Osteocyte (in vitro differentiated cells): Measurements from ENCODE around the gene ODR4. TPM values are rescaled to one million over a fixed set of nuclear protein-coding genes. Genes with fewer than 3 reads are reported as not detected.
"Not testable (repeated sequence)": the region's sequence is repeated elsewhere in the genome, so short reads cannot be mapped to it uniquely, and the experiment has no call there.

Experiments
- DNase-seq: peaks from one replicate; pipeline ENCODE4 v3.0.0; 2021; ENCODE audit warnings: mixed read lengths; ENCODE audit not compliant: unreplicated experiment; ENCODE audit errors: extremely low spot score
- H3K27ac Mint-ChIP-seq: one replicate; pipeline ENCODE4 v1.8.0; 2021; ENCODE audit warnings: mild to moderate bottlenecking, mixed read lengths; ENCODE audit not compliant: unreplicated experiment
- H3K27me3 Mint-ChIP-seq: one replicate; pipeline ENCODE4 v1.8.0; 2021; ENCODE audit warnings: mixed read lengths; ENCODE audit not compliant: unreplicated experiment
- H3K36me3 Mint-ChIP-seq: one replicate; pipeline ENCODE4 v1.8.0; 2021; ENCODE audit warnings: mixed read lengths; ENCODE audit not compliant: unreplicated experiment
- H3K4me1 Mint-ChIP-seq: one replicate; pipeline ENCODE4 v1.8.0; 2021; ENCODE audit warnings: mixed read lengths; ENCODE audit not compliant: unreplicated experiment
- H3K4me3 Mint-ChIP-seq: one replicate; pipeline ENCODE4 v1.8.0; 2021; ENCODE audit warnings: mild to moderate bottlenecking, moderate library complexity, mixed read lengths; ENCODE audit not compliant: unreplicated experiment
- H3K9me3 Mint-ChIP-seq: one replicate; pipeline ENCODE4 v1.8.0; 2021; ENCODE audit warnings: mixed read lengths; ENCODE audit not compliant: unreplicated experiment
- CTCF ChIP-seq: fragments of 200-600 bp; sonication (generic); IDR thresholded peaks from 2 replicates; pipeline ENCODE4 v1.5.0; 2021; ENCODE audit warnings: antibody characterized with exemption, mild to moderate bottlenecking, moderate library complexity
- total RNA-seq: library from RNA; stranded (reverse); gene quantifications from 2 replicates; pipeline ENCODE4 v1.2.1, GENCODE V29; 2021

ODR4 gene
- total RNA-seq, 1 donor from 2014 or later, result 19.5 TPM

- DNase-seq, result no peak
- no peak for TF ChIP-seq CTCF
- Mint-ChIP-seq H3K9me3 (no peaks in the 10 kb centered on the region), H3K27me3 (no peaks in the 10 kb centered on the region), H3K36me3 (no peaks in the 10 kb centered on the region), H3K27ac (no peak overlapping the region), H3K4me1 (no peaks in the 10 kb centered on the region), H3K4me3 (no peak overlapping the region)
Measured at GRCh38 chr1:186454981-186455380, 79.3 kb downstream of the ODR4 start.

- DNase-seq, result no peak
- H3K4me3 Mint-ChIP-seq, result no peak overlapping the region
- TF ChIP-seq CTCF, result no peak
- H3K27ac Mint-ChIP-seq, result no peak overlapping the region
- no peaks in the 10 kb centered on the region for H3K27me3 Mint-ChIP-seq
- no peaks in the 10 kb centered on the region for H3K9me3 Mint-ChIP-seq
- H3K4me1 Mint-ChIP-seq, result no peaks in the 10 kb centered on the region
- peaks cover 2% of the 10 kb centered on the region for H3K36me3 Mint-ChIP-seq
Measured at GRCh38 chr1:186456729-186457255, 81.2 kb downstream of the ODR4 start.

- H3K4me1 Mint-ChIP-seq, H3K36me3 Mint-ChIP-seq, DNase-seq, H3K27ac Mint-ChIP-seq, H3K27me3 Mint-ChIP-seq, H3K4me3 Mint-ChIP-seq, H3K9me3 Mint-ChIP-seq: not testable (repeated sequence)
Measured at GRCh38 chr1:186459161-186459560, 83.5 kb downstream of the ODR4 start.

- Mint-ChIP-seq H3K4me1 (peaks cover 7% of the 10 kb centered on the region), H3K27ac (no peak within 1 kb of the TSS), H3K4me3 (no peak within 1 kb of the TSS), H3K9me3 (no peaks in the 10 kb centered on the region), H3K27me3 (no peaks in the 10 kb centered on the region), H3K36me3 (peaks cover 2% of the 10 kb centered on the region)
- no peak for DNase-seq
- no peak for TF ChIP-seq CTCF
Measured at GRCh38 chr1:186461014-186461413, 85.4 kb downstream of the ODR4 start, which contains the start of gene PDC. Gene PDC (minus strand): TSS chr1:186461114. CDS start chr1:186449459, 11,655 bp downstream.

- Mint-ChIP-seq H3K4me3 (no peak overlapping the region), H3K4me1 (peaks cover 11% of the 10 kb centered on the region), H3K27ac (no peak overlapping the region), H3K36me3 (peaks cover 2% of the 10 kb centered on the region), H3K27me3 (no peaks in the 10 kb centered on the region), H3K9me3 (no peaks in the 10 kb centered on the region)
- no peak for DNase-seq
- no peak for TF ChIP-seq CTCF
Measured at GRCh38 chr1:186463511-186463910, 87.9 kb downstream of the ODR4 start.

GRCh38 chr1:186463926-186464325 is 88.3 kb downstream of the ODR4 start:
- no peaks in the 10 kb centered on the region for H3K27me3 Mint-ChIP-seq
- no peak overlapping the region for H3K27ac Mint-ChIP-seq
- H3K36me3 Mint-ChIP-seq, result peaks cover 2% of the 10 kb centered on the region
- H3K4me1 Mint-ChIP-seq, result peaks cover 11% of the 10 kb centered on the region
- TF ChIP-seq CTCF, result no peak
- no peak overlapping the region for H3K4me3 Mint-ChIP-seq
- no peak for DNase-seq
- no peaks in the 10 kb centered on the region for H3K9me3 Mint-ChIP-seq

- not testable (repeated sequence) for H3K9me3 Mint-ChIP-seq, H3K4me3 Mint-ChIP-seq, H3K27me3 Mint-ChIP-seq, DNase-seq, H3K36me3 Mint-ChIP-seq
- H3K4me1 Mint-ChIP-seq, result peaks cover 11% of the 10 kb centered on the region
- H3K27ac Mint-ChIP-seq, result peak overlapping the region; percentile 45
Measured at GRCh38 chr1:186465491-186465890, 89.9 kb downstream of the ODR4 start.
